LNCaP clone FGC (cell line): ENCODE results near the gene NFAT5.
"Not testable (repeated sequence)": the region's sequence is repeated elsewhere in the genome, so short reads cannot be mapped to it uniquely, and the experiment has no call there.

Source experiments
- DNase-seq: peaks from one replicate; pipeline ENCODE4 v3.0.0-alpha.2; 2011; ENCODE audit warnings: low read depth
- H3K4me3 ChIP-seq: 2 replicates; pipeline ENCODE4 v1.5.1; 2011; ENCODE audit warnings: mild to moderate bottlenecking, low read depth, low read length, control low read depth
- TF ChIP-seq, protein P1 (sequence below): IDR thresholded peaks from 2 replicates; pipeline ENCODE4 v1.5.1; 2012; ENCODE audit warnings: mild to moderate bottlenecking; ENCODE audit not compliant: control insufficient read depth, insufficient read depth; ENCODE audit errors: extremely low read depth

The NFAT5 gene

DNA sequence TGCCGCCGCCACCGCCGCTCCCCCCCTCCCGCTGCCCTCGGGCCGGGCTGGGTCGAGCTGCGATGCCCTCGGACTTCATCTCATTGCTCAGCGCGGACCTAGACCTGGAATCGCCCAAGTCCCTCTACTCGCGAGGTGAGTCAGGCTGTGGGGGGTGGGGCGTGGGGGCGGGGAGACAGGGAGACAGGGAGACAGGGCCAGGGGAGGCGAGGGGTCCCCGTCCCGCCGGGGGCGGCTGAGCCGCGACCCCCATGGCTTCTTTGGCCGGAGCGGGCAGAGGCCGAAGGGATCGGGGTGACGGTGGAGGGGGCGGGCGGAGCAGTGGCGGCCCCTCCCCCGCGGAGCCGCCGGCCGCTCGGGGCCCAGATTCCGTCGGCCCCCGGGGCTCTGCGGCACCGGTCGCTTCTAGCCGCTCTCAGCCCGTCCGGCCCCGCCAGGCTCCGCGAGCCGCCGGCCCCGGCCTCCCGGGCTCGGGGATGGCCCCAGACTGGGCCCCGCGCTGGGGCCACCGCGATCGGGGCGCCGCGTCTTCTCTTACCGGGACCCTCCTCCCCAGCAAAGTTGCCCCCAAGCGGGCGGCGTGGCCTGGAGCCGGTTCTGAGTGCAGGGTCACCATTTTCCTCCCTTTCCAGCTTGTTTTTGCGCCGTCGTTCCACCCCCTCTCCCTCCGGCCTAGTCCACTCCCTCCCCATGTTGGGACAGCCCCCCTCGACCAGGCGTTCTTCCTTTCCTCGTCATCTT is 644 bp downstream of the NFAT5 start:
- peak overlapping the region; percentile 85 for H3K4me3 ChIP-seq
- DNase-seq: no peak
- TF ChIP-seq, protein P1, sequence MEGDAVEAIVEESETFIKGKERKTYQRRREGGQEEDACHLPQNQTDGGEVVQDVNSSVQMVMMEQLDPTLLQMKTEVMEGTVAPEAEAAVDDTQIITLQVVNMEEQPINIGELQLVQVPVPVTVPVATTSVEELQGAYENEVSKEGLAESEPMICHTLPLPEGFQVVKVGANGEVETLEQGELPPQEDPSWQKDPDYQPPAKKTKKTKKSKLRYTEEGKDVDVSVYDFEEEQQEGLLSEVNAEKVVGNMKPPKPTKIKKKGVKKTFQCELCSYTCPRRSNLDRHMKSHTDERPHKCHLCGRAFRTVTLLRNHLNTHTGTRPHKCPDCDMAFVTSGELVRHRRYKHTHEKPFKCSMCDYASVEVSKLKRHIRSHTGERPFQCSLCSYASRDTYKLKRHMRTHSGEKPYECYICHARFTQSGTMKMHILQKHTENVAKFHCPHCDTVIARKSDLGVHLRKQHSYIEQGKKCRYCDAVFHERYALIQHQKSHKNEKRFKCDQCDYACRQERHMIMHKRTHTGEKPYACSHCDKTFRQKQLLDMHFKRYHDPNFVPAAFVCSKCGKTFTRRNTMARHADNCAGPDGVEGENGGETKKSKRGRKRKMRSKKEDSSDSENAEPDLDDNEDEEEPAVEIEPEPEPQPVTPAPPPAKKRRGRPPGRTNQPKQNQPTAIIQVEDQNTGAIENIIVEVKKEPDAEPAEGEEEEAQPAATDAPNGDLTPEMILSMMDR: no peak

DNA sequence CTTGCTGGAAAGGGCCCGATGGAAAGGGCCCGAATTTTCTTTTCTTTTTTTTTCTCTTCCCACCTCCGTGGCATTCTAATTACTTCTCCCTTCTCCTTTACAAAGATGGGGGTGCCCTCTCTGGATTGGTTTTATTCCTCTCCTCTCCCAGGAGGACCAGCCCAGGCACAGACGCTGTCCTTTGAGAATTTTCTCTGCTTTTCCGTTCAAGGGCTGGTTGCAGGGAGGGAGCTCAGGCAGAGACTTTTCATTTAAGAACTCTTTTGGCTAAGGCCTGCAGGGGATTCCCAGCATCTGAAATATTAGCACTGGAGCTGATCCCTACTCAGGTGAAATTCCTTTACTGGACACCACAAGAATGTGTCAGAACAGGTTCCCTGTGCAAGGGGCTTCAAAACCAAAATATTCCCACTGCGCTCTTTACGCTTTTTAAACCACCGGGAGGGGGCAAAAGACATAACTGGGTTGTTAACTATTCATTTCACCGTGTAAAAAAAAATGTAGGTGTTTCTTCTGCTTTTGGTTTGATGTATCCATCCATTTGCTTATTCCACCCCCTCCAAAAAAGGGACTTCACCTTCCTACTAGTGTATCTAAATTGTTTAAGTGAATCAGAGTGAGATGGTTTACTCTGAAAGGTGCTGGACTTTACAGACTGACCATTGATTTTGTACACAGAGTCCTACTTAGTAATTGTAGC is 1.4 kb downstream of the NFAT5 start:
- H3K4me3 ChIP-seq: peak overlapping the region; percentile 85
- TF ChIP-seq, protein P1: no peak
- DNase-seq: no peak

DNA sequence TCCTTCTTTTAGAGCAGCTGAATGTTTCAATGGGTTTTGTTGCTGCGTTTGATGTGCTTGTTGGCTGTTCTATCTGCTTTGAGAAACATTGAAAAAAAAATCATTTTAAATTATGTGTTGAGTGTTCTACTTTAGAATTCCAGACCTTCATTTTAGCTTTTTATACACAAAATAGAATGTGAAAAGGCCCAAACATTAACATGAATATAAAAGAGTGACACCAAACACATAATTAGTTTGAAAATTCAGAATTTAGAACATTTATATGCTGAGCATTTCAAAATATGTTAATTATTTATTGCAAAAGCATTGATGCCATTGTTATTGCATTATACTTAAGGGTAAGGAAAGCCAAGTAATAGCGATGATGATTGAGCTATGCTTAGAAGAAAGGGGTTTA is 2.9 kb downstream of the NFAT5 start:
- no peak overlapping the region for H3K4me3 ChIP-seq
- DNase-seq: no peak
- TF ChIP-seq, protein P1: no peak

DNA sequence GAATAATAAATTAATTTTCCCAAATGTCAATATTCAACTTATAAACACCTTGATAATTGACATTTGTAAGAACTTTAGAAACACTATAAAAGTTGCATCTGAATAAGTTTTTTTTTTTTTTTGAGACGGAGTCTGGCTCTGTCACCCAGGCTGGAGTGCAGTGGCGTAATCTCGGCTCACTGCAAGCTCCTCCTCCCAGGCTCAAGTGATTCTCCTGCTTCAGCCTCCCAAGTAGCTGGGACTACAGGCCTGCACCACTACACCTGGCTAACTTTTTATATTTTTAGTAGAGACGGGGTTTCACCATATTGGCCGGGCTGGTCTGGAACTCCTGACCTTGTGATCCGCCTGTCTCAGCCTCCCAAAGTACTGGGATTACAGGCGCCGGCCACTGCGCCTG is 13.0 kb downstream of the NFAT5 start:
- H3K4me3 ChIP-seq, DNase-seq: not testable (repeated sequence)

DNA sequence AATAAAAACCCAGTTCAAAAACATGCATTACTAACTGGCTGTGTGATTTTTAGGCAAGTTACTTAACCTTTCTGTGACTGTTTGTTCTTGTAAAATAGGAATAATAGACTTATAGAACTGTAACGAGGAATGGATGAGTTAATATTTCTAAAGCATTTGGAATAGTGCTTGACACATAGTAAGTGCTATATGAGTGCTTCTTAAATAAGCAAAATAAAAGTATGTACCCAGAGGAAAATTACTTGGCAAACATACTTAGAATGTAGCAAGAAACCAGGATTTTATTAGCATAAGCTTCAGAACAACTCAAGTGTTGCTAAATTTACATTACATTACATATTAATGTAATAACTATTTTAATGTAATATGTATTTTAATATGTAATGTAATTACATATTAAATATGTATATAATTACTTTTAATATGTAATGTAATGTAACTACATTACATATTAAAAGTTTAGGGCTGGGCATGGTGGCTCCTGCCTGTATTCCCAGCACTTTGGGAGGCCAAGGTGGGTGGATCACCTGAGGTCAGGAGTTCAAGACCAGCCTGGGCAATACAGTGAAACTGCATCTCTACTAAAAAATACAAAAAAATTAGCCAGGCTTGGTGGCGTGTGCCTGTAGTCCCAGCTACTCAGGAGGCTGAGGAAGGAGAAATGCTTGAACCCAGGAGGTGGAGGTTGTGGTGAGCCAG is 14.2 kb downstream of the NFAT5 start:
- DNase-seq: no peak
- TF ChIP-seq, protein P1: no peak
- H3K4me3 ChIP-seq: no peak overlapping the region

DNA sequence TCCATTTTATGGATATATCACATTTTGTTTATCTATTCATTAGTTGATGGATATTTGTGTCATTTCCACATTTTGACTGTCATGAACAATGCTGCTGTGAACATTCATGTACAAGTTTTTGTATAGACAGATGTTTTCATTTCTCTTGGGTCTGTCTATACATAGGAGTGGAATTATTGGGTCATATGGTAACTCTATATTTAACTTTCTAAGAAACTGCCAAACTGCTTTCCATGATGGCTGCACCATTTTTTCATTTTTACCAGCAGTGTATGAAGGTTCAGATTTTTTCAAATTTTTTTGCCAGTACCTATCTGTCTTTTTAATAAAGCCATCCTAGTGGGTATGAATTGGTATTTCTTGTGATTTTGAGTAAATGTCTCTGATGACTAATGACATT is 15.5 kb downstream of the NFAT5 start:
- H3K4me3 ChIP-seq: no peak overlapping the region
- TF ChIP-seq, protein P1: no peak
- no peak for DNase-seq

DNA sequence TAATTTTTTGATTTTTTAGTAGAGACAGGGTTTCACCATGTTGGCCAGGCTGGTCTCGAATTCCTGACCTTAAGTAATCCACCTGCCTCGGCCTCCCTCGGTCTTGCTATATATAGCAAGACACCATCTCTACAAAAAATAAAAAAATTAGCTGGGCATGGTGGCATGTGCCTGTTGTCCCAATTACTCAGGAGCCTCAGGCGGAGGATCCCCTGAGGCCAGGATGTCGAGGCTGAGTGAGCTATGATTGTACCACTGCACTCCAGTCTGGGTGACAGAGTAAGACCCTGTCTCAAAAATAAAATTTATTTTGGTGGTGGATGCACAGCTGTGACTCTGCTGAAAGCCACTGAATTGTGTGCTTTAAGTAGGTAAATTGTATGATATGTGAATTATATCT is 18.7 kb downstream of the NFAT5 start:
- DNase-seq, H3K4me3 ChIP-seq: not testable (repeated sequence)
